Measurements from ENCODE around the gene AGPS. TPM values are rescaled to one million over a fixed set of nuclear protein-coding genes. Genes with fewer than 3 reads are reported as not detected.

The AGPS gene
- total and polyA plus RNA-seq, 7 donors = 13.1 to 37.5 (median 22.0) TPM

- Histone ChIP-seq H3K4me1 (peaks cover 2 to 39% (median 17%) of the 10 kb centered on the region in 4 donors), H3K27me3 (no peaks in the 10 kb centered on the region), H3K27ac (no peak overlapping the region), H3K36me3 (no peaks in the 10 kb centered on the region), H3K4me3 (no peak overlapping the region), H3K9me3 (no peaks in the 10 kb centered on the region)
- DNase-seq = no peak
- intact Hi-C loops (cut with DNase I) = no loop called here
- TF ChIP-seq POLR2A (IDR thresholded peaks at IDR 0.05) (no peak), CTCF (IDR thresholded peaks at IDR 0.05) (no peak), EP300 (IDR thresholded peaks at IDR 0.05) (no peak), POLR2AphosphoS5 (IDR thresholded peaks at IDR 0.05) (no peak)
- WGBS, 2 donors = 93 to 94% methylated on average over 6 of the region's 6 CpGs
Observed at GRCh38 chr2:177584030-177584692, 191.6 kb downstream of the AGPS start.

GRCh38 chr2:177585234-177585863 is 192.8 kb downstream of the AGPS start:
- Histone ChIP-seq H3K9me3 (no peaks in the 10 kb centered on the region), H3K4me3 (no peak overlapping the region), H3K36me3 (no peaks in the 10 kb centered on the region), H3K27ac (peak overlapping the region in 3 of 4 donors; percentile 23 to 68 (median 66)), H3K27me3 (no peaks in the 10 kb centered on the region), H3K4me1 (peaks cover 2 to 27% (median 8%) of the 10 kb centered on the region in 4 donors)
- TF ChIP-seq EP300 (IDR thresholded peaks at IDR 0.05) (no peak), CTCF (IDR thresholded peaks at IDR 0.05) (no peak), POLR2AphosphoS5 (IDR thresholded peaks at IDR 0.05) (no peak), POLR2A (IDR thresholded peaks at IDR 0.05) (no peak)
- peak; percentile 70 for DNase-seq
- intact Hi-C loops (cut with DNase I) = no loop called here
- 68 to 85% methylated on average over 5 of the region's 5 CpGs for WGBS, 2 donors

- Histone ChIP-seq H3K36me3 (no peaks in the 10 kb centered on the region), H3K4me1 (peaks cover 0 to 20% (median 5%) of the 10 kb centered on the region in 4 donors), H3K9me3 (no peaks in the 10 kb centered on the region), H3K27ac (peak overlapping the region in 3 of 4 donors; percentile 23 to 68 (median 66)), H3K27me3 (no peaks in the 10 kb centered on the region), H3K4me3 (no peak overlapping the region)
- no peak for DNase-seq
- 71 to 86% methylated on average over 1 of the region's 1 CpG for WGBS, 2 donors
- intact Hi-C loops (cut with DNase I) = no loop called here
- TF ChIP-seq EP300 (IDR thresholded peaks at IDR 0.05) (no peak), POLR2A (IDR thresholded peaks at IDR 0.05) (no peak), CTCF (IDR thresholded peaks at IDR 0.05) (no peak)
Observed at GRCh38 chr2:177586154-177586553, 193.6 kb downstream of the AGPS start.

GRCh38 chr2:177587371-177587770 is 194.8 kb downstream of the AGPS start:
- Histone ChIP-seq H3K27ac (no peak overlapping the region), H3K4me3 (no peak overlapping the region), H3K36me3 (no peaks in the 10 kb centered on the region), H3K4me1 (peaks cover 0 to 20% (median 5%) of the 10 kb centered on the region in 4 donors), H3K27me3 (no peaks in the 10 kb centered on the region), H3K9me3 (no peaks in the 10 kb centered on the region)
- intact Hi-C loops (cut with DNase I) = no loop called here
- WGBS, 2 donors = 89 to 96% methylated on average over 1 of the region's 1 CpG
- DNase-seq = no peak
- TF ChIP-seq CTCF (IDR thresholded peaks at IDR 0.05) = no peak
- TF ChIP-seq POLR2AphosphoS5 (IDR thresholded peaks at IDR 0.05) = no peak
- no peak for TF ChIP-seq EP300 (IDR thresholded peaks at IDR 0.05)
- no peak for TF ChIP-seq POLR2A (IDR thresholded peaks at IDR 0.05)
